OCI-LY1 (cell line): ENCODE results near the gene ICAM1.

Source experiments
- CTCF ChIP-seq: fragments of 200-600 bp; sonication (generic), shearing (Covaris generic); IDR thresholded peaks from 2 replicates; pipeline ENCODE4 v1.5.1; 2017; ENCODE audit warnings: mild to moderate bottlenecking, antibody characterized with exemption, low read length, moderate library complexity, mixed read lengths
- EZH2 ChIP-seq: fragments of 200-600 bp; sonication (generic), shearing (Covaris generic); IDR thresholded peaks from 2 replicates; pipeline ENCODE4 v1.8.0; 2017; ENCODE audit warnings: borderline replicate concordance, mixed run types, mild to moderate bottlenecking, antibody characterized with exemption, low read length, moderate library complexity, mixed read lengths

DNA sequence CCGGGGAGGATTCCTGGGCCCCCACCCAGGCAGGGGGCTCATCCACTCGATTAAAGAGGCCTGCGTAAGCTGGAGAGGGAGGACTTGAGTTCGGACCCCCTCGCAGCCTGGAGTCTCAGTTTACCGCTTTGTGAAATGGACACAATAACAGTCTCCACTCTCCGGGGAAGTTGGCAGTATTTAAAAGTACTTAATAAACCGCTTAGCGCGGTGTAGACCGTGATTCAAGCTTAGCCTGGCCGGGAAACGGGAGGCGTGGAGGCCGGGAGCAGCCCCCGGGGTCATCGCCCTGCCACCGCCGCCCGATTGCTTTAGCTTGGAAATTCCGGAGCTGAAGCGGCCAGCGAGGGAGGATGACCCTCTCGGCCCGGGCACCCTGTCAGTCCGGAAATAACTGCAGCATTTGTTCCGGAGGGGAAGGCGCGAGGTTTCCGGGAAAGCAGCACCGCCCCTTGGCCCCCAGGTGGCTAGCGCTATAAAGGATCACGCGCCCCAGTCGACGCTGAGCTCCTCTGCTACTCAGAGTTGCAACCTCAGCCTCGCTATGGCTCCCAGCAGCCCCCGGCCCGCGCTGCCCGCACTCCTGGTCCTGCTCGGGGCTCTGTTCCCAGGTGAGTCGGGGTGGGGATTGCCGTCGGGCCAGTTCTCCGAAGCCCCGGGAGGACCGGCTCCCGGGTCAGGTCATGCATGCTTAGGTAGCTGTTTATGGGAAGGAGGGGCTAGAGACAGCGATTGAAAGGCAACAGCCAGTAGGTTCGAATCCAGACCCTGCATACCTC, at the start of gene ICAM1:
- no peak; the same call in 1 of the 2 replicates for TF ChIP-seq CTCF
- TF ChIP-seq EZH2: no peak
